ENCODE results near the gene CECR2.

The CECR2 gene

GRCh38 chr22:17369439-17370025, at the start of gene CECR2:
CECR2 (plus strand) TSS chr22:17369460; CDS start chr22:17369784, 324 bp downstream.
- in situ Hi-C loops (cut with MboI; ENCODE audit: low sequenced_read_pairs): no loop called here

- in situ Hi-C loops (cut with MboI; ENCODE audit: low sequenced_read_pairs): no loop called here
Measured at GRCh38 chr22:17319546-17319945, 49.7 kb upstream of the CECR2 start.

GRCh38 chr22:17322511-17322910, 46.7 kb upstream of the CECR2 start:
- in situ Hi-C loops (cut with MboI; ENCODE audit: low sequenced_read_pairs): no loop called here

- in situ Hi-C loops (cut with MboI; ENCODE audit: low sequenced_read_pairs): no loop called here
Measured at GRCh38 chr22:17331690-17332089, 37.6 kb upstream of the CECR2 start.

GRCh38 chr22:17332109-17332800, 37.0 kb upstream of the CECR2 start:
- in situ Hi-C loops (cut with MboI; ENCODE audit: low sequenced_read_pairs): no loop called here

DNA sequence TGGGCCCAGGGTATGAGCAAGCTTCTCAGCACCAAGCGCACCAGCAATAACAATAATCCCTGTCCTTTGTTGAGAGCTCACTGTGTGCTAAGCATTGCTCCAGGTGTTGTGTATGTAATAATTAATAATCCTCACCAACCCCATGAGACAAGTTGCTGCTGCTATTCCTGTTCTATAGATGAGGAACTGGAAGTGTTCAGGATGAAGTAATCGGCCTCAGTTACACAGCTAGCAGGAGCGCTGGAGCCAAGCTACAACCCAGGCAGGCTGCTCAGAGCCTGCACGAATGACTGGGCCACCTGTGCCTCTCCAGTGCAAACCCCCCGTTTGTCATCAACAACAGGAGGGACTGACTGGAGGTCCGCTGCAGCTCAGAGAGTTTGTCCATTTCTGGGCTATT, 35.2 kb upstream of the CECR2 start:
- in situ Hi-C loops (cut with MboI; ENCODE audit: low sequenced_read_pairs): no loop called here

DNA sequence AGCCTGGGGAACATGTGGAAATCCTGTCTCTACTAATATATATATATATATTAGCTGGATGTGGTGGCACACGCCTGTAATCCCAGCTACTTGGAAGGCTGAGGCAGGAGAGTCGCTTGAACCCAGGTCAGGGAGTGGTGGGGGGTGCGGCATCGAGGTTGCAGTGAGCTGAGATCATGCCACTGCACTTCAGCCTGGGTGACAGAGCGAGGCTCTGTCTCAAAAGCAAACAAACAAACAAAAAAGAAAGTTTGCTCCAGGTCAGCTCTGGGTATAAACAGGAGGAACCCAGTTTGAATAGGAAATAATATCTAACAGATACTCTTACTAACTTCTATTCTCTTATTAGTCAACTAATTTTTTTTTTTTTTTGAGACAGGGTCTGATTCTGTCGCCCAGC, 34.3 kb upstream of the CECR2 start:
- in situ Hi-C loops (cut with MboI; ENCODE audit: low sequenced_read_pairs): no loop called here

- in situ Hi-C loops (cut with MboI; ENCODE audit: low sequenced_read_pairs): no loop called here
Measured at GRCh38 chr22:17336061-17336460, 33.2 kb upstream of the CECR2 start.

DNA sequence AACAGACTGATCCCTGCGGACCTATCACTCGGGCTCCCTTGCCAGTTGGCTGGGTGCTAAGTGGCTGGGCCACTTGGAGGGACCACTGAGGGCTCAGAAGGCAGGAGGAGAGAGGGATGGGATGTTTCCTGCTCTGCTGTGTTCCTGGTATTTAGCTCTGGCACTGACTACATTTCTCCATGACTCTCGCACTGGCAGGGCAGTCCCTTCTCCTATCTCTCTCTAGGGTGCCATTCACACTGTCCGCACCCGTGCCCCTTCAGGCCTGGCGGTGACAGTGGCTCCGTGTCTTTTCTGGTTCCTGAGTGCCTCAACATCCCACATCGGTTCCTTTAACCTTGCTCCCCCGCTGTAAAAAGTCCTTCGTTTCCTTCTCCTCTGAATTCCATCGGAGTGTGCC, 31.6 kb upstream of the CECR2 start:
- in situ Hi-C loops (cut with MboI; ENCODE audit: low sequenced_read_pairs): no loop called here

GRCh38 chr22:17339095-17339693, 30.1 kb upstream of the CECR2 start:
- in situ Hi-C loops (cut with MboI; ENCODE audit: low sequenced_read_pairs): no loop called here

DNA sequence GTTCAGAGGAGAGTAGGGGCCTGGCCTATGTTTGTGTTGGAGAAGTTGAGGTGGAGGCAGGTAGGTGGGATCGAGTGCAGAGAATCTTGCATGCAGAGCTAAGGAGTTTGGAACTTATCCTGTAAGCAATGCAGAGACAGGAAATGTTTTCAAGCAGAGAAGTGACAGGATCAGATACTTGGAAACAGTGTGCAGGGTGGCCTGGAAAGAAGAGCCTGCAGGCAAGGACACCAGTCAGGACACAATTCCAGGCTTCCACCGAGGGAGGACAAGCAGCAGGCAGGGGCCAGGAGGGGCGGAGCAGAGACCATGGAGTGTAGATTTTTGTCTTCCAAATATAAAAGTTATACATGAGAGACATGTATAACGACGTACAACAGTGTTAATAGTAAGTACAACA, 26.9 kb upstream of the CECR2 start:
- in situ Hi-C loops (cut with MboI; ENCODE audit: low sequenced_read_pairs): no loop called here

- in situ Hi-C loops (cut with MboI; ENCODE audit: low sequenced_read_pairs): no loop called here
Measured at GRCh38 chr22:17343766-17344165, 25.5 kb upstream of the CECR2 start.

GRCh38 chr22:17346578-17346977, 22.7 kb upstream of the CECR2 start:
- in situ Hi-C loops (cut with MboI; ENCODE audit: low sequenced_read_pairs): no loop called here

DNA sequence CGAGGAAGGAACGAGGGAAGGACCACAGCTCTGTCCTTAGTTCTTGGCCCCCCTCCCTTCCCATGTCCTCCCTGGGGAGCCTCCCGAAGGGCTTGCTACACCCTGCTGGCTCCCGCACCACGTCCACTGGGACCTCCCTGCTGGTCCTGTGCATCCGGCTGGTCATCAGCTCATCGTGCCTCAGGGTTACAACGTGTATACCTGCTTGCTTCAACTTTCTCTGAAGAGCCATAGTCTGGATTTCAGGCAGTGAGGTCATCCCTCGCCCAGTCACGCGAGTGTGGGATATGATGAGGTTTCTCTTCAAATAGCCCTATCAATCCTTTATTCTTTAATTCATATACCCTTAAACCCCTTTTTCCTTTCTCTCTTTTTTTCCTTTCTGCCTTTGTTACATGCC, 21.5 kb upstream of the CECR2 start:
- in situ Hi-C loops (cut with MboI; ENCODE audit: low sequenced_read_pairs): no loop called here

DNA sequence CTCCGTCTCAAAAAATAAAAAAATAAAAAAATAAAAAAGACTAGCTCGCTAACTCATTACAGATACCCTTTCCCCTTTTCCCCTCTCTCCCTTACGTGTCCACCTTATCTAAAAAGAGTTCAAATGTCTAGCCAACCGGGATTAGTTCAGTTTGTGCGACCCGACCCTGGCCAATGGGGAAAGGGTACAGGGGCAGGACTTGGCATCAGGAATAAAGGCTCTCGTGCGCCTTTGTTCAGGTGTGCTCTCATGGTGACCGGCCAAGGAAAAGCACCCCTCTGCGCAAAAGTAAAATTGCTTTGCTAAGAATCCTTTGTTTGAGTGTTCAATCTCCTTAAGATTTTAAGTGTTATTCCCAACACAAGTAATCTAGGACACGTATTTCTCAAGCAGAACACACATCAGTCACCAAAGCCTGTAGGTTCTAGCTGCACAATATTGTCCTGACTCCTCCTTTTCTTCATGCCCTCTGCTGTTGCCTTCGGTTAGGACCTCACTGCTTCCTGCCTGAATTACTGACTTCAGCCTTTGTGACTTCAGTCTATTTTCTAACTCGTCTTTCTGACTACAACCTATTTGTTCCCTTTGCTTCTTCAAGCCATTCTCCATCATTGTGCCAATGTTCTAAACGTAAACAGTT, 20.7 kb upstream of the CECR2 start:
- in situ Hi-C loops (cut with MboI; ENCODE audit: low sequenced_read_pairs): no loop called here

- in situ Hi-C loops (cut with MboI; ENCODE audit: low sequenced_read_pairs): no loop called here
Measured at GRCh38 chr22:17349172-17349571, 20.1 kb upstream of the CECR2 start.

- in situ Hi-C loops (cut with MboI; ENCODE audit: low sequenced_read_pairs): no loop called here
Measured at GRCh38 chr22:17350292-17350691, 19.0 kb upstream of the CECR2 start.

DNA sequence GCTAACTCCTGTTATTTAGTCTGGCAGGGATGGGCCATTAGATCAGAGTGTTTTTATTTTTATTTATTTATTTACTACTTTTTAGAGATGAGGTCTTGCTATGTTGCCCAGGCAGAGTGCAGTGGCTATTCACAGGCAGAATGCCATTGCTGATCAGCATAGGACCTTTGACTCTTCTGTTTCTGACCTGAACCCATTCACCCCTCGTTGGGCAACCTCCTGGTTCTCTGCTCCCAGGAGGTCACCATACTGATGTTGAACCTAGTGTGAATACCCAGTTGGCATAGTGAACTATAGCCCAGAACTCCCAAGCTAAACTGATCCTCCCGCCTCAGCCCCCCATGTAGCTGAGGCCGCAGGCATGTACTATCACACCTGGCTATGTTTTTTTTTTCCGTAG, 16.5 kb upstream of the CECR2 start:
- in situ Hi-C loops (cut with MboI; ENCODE audit: low sequenced_read_pairs): no loop called here

GRCh38 chr22:17357688-17358087, 11.6 kb upstream of the CECR2 start:
- in situ Hi-C loops (cut with MboI; ENCODE audit: low sequenced_read_pairs): no loop called here

DNA sequence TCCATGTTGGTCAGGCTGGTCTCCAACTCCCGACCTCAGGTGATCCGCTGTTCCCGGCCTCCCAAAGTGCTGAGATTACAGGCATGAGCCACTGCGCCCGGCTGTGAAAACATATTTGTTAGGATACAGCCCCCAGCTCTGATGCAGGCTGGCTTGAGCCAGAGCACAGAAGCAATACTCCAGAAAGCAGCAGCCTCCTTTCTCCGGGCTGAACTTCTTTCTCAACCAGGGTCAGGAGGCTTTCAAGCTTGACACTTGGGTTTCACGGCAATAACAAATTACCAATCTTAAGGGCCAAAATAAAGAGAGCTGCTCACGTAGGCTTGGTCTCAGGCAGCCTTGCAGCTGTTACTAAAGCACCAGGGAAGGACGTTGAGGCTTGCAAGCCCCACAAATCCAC, 10.8 kb upstream of the CECR2 start:
- in situ Hi-C loops (cut with MboI; ENCODE audit: low sequenced_read_pairs): no loop called here

DNA sequence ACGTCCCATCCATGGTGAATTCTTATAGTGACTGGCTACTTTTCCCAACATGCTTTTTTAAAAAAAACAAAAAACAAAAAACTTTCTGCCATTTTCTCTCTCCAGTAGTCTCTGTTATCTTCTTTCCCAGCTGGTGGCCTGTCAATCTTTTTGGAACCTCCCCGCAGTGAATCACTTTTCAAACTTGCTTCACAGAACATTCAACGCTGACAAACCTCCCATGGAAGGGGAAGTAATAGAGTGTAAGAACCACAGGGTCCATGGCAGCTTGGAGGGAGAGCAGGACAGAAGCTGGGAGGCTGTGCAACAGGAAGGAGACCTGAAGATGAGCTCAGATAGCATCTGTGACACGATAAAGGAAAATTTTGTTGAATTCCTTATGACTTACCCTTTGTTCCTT, 9.8 kb upstream of the CECR2 start:
- in situ Hi-C loops (cut with MboI; ENCODE audit: low sequenced_read_pairs): no loop called here

DNA sequence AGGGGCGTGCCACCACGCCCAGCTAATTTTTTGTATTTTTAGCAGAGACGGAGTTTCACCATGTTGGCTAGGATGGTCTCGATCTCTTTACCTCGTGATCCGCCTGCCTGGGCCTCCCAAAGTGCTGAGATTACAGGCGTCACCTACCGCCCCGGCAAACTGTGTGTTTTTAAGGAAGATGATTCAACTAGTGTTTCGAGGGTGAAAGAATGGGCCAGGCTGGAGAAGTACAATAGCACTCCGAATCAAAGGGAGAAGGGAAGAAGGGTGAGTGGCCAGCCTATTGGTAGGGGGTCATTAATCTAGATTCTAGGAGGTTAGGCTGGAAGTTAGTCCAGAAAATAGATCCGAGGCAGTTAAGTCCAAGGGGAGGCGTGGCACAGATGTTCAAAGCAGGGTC, 2.9 kb upstream of the CECR2 start:
- in situ Hi-C loops (cut with MboI; ENCODE audit: low sequenced_read_pairs): no loop called here
